GM21381 (cell line): ENCODE measurements around the gene PLEKHH1.
A peak's percentile ranks its signal among the peaks of the same experiment; 100 is the strongest.

Source experiments
- ATAC-seq: cut with Tn5 transposase; IDR thresholded peaks from one replicate; pipeline ENCODE4 v1.9.1; 2021; ENCODE audit warnings: mild to moderate bottlenecking, moderate library complexity; ENCODE audit not compliant: unreplicated experiment

The PLEKHH1 gene

DNA sequence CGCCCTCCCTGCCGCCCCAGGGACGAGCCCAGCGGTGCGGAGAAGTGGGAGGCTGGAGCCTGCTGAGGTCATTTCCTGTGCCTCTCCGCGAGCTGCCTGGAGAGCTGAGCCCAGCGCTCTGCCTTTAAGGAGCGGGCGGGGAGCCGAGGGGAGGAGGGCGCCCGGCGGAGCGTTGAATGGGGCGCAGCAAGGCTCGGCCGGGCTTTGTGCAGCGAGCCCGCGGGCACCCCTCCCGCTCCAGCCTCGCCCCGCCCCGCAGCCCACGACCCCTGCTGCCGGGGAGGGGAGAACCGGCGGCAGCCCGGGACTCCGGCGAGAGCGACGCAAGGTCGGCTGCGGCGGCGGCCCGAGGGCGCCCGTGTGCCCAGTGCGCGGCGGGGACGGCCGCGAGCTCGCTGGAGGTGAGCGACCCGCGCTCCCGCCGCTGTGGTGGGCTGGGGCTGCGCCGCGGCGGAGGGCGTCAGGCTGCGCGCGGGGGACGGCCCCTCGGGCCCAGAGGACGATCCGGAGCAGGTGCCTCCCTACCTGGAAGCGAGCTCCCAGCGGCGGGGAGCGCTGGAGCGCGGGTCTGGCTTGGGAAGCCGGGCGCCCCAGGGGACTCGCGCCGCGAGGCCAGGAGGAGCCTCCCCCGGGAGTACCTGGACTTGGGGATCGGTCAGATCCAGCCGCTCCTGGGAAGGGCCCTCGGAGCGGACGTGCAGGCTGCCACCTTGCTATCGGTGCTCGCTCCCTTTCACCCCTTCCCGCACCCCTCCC lies at the start of gene PLEKHH1:
TSS of gene PLEKHH1 (plus strand) at position 293 of the 756 bp plus-strand sequence. CDS start 8,578 bp downstream, outside the sequence.
- ATAC-seq = peak; percentile 83

DNA sequence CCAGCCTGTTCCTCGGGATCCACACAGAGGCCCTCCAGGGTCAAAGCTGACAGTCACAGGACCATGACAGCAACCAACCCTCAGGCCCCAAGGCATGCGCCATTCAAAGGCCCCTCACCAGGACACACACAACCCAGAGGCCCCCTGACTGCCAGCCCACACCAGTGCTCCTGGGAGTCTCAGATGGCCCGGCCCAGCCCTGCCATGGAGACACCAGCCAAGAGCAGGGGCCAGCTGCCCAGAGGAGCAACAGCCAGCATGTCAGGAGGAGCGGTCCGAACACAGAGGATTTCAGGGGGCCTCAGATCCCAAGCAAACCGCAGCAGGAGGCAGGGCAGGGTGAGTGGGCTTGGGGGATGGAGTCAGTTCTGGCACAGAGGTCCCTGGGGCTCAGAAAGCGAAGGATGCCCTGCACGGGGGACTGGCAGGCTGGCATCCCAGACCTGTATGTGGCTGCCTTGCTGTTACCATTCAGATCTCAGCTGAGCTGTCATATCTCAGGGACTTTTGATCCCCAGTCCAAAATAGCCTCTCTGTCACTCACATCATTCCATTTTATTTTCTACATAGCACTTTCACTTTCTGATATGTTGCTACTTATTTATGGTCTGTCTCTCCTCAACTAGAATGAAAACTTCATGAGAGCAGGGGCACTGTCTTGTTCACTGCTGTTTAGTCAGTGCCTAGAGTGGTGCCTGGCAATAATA lies 49.4 kb upstream of the PLEKHH1 start:
- no peak for ATAC-seq

DNA sequence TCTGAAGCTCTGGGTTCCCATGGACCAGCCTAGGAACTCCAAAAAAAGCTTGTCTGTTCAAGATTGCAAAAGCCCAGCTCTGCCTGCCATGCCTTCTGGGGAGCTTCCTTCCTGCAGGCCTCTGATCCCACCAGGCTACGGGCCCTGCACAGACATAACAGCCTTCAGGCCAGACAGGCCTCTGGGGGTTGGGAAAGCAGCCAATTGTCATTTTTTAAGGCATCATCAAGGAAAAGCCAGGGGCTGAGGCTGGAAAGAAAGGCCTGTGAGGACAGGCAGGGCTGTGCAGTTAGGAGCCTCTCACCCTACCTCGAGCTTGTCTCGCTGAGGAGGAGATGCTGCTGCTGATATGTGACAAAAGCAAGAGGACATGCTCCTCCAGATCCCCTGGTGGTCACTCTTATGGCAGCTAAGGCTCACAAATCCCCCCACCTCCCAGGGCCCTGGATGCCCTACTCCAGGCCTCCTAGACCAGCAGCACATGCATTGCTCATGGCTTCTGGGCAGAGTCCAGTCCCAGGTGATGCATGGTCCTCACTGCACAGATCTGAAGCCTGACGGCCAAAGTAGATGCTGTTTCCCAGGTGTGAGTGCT lies 47.5 kb upstream of the PLEKHH1 start:
- ATAC-seq = no peak

DNA sequence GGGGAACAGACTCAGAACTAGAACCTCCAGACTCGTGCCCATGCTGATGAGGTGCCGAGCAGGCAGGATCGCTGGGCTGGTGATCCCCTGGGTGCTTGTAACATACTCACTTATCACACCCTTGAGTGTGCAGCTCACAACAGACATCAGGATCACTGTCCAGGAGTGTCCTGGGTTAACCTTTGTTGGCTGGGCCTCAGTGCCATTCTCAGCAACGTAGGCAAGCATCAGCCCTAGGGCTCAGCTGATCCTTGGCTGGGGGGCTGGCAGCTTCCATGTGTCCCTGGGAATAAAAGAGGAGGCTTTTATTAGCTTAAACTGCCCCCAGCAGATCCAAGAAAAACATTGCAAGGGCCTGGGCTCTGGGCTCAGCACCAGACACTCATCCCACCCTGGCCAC lies 46.2 kb upstream of the PLEKHH1 start:
- ATAC-seq = no peak

DNA sequence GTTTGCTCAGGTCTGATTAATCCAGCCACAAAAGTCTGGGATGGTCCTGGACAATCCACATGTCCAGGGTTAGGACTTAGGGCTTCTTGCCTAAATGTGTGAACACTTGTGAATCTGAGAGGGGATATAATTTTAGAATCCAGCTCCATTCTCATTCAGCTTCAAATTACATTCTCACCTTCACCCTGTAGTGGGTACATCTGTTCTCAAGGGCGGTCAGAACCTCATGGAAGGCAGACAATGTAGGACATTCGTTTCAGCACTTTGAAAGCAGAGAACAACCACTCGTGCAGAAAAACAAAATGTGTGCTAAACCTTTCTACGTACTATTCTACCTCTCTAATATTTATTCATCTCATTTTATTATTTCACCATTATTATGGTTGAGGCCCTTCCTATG lies 45.8 kb upstream of the PLEKHH1 start:
- ATAC-seq = no peak

DNA sequence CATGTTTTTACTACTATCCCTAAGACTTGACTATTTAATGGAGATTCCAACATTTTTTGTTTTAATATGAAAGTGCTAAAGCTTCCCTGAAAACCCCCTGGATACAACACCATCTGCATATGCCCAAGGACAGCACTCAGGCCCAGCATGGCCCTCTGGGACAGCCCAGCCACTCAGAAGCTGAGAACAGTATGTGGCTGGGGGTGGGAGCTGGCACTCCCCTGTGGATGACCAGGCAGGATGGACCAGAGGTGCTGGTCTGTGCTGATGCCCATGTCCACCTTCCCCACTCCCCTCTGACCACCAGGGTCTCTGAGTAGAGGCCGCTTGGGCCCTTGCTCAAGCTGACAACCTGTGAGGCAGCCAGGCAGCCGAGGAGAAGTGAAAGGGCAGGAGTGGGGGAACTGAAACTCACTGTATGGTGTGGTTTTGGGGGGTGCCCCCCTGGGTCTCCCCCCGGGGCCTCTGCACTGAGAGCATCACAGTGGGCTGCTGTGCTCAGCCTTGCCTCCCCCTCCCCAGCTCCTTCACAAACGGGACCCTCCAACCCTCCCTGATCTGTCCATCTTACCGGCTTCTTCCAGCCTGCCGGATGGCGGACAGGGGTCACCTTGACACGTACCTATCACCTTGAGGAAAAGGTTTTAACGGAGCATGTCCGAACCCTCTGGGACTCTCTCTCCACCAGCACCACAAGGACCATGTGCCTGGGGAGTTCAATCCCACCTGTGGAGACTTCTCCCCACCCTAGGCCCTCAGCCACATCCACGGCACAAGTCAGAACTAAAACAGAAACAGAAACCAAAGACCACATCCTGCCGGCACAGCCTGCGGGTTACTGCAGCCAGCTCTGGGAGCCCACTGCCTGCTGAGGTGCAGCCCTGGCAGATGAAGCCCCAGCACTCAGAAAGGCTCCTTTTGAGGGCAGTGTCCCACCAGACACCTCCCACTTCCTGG lies 44.9 kb upstream of the PLEKHH1 start, which contains the start of gene TMEM229B:
TSS of gene TMEM229B (minus strand) at position 785 of the 957 bp plus-strand sequence. CDS start 14,798 bp downstream, outside the sequence.
- peak; percentile 91 for ATAC-seq

DNA sequence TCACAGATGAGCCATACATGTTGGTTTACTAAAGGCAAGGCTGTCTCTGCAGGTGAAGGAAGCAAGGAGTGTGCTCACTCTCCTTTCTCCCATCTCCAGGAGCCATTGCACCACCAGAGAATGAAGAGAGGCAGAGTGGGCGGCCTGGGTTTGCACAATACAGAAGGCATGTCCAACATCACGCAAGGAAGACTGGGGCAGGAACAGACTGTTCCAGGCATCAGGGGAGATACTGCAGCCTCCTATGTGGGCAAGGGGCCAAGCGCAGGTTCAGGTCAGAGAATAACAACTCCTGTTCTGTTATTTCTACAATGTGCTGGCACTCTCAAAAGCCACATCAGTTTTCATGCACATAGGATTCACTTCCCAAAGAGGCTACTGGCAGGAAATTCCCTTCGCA lies 42.9 kb upstream of the PLEKHH1 start:
- ATAC-seq = no peak

DNA sequence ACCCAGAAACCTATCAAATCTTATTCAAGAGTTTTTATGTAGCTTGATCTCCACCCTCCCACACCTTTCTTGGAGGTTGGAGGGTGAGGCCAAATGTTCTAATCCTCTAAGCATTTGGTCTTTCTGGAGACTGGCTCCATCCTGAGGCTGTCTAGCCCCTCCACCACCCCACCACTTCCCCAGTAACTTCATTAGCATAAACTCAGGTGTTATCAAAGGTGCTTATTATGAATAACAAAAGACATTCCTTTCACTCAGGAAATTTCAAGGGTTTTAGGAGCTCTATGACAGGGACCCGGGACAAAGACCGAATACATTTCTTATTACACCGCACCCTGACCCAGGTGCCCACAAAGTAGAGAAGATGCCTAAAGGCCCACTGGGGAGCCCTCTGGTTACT lies 41.8 kb upstream of the PLEKHH1 start:
- no peak for ATAC-seq

DNA sequence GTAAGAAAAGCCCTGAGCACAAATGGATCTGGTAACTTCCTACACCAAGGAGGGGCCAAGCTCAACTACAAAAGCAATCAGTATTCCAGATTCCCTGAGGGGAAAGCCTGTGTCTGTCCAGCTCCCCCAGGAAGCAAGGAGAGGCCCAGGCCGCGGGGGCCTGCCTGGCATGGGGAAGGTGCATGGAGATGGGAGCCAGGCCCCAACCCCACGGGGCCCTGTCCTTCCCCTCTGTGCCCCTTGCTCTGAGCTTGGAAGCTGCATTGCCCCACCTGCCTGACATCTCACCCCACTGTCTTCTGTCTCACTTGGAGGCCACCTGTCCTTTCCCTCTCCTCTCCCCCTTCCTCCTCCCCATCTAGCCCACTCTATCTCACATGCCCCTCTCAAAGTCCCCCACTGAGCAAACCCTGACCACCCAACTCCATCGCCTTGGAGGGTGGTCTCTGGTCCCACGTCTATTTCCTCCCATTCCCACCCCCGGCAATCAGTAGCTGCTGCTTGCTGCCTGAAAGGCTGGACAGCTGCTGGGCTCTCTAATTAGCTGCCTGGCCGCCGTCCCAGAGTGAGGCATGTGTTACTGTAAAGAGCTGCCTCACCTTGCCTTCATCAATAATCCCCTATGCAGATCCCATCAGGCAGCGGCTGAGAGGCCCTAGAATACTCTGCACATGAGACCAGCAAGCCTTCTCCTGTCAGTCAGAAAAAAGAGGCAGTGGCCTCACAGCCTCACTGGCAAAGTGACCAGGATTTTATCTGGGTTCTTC lies 41.2 kb upstream of the PLEKHH1 start:
- ATAC-seq = no peak

DNA sequence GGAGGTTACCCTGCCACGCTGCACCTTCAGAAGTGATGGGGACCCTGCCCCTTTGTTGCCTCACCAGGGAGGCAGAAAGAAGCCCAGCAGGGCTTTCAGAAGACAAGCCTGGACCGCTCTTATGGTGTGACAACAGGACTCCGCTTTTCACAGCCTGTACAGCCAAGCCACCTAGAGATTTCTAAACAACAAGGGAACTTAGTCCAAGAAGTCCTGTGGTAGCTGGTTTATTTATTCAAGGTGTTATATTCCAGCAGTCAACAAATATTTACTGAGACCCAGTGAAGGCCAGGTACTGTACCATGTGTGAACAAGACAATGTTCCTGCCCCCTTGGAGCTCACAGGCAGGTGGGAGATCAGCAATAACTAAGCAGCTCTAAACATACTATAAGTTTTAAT lies 40.6 kb upstream of the PLEKHH1 start:
- no peak for ATAC-seq

DNA sequence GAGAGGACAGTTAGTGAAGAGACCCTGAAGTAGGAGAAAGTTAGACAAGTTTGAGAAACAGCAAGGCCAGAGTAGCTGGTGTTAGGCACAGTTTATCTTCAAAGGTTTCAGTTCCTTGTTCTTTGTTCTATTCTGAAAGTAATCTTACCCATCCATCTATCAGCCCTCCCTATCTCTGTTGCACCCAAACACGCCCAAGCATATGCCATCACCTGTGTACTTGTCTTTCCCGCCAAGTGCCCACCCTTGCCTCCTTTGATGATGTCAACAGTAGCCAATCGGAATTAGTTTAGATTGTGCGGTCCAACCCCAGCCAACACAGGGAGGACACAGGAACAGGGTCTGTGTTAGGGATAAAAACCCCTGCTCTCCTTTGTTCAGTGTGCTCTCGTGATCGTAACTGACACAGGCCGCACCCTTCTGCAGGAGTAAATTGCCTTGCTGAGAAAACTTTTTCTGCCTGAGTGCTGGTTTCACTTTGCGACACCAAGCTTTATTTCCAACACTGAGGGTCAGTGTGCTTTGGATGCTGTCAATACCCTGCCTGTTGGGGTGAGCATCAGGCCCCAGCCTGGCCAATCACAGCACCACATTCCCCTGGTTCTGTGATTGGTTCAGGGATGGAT lies 39.9 kb upstream of the PLEKHH1 start:
- no peak for ATAC-seq

DNA sequence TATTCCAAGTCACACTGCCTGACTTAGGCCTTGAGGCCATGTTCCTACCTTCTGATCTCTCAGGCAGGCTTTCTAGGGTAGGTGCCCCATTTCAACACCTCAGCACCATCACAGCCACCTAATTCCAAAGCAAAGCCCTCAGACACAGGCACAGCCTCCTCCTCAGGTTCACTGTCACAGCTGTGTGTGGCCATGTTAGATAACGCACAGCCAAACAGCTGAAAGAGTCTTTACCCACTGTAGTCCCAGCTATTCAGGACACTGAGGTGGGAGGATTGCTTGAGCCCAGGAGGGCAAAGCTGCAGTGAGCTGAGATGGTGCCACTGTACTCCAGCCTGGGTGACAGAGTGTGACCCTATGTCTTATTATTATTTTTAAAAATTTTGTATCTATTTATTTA lies 37.3 kb upstream of the PLEKHH1 start:
- no peak for ATAC-seq

DNA sequence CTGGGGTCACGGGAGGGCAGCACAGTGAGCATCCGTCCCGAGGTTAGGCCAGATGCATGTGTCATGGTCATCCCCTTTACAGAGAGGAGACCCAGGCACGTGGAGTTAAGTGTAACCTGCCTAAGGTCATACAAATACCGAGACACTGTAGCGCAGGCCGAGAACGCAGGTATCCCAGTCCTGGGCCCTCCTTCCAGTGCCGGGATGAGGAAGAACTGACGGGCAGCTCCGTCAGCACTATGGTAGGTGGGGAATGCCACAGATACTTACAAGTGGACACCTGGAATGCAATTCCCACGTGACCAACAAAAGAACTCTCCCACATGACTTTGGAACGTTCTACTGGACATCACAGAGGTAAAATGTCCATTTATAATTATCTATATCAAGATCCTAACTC lies 35.9 kb upstream of the PLEKHH1 start:
- ATAC-seq = no peak

DNA sequence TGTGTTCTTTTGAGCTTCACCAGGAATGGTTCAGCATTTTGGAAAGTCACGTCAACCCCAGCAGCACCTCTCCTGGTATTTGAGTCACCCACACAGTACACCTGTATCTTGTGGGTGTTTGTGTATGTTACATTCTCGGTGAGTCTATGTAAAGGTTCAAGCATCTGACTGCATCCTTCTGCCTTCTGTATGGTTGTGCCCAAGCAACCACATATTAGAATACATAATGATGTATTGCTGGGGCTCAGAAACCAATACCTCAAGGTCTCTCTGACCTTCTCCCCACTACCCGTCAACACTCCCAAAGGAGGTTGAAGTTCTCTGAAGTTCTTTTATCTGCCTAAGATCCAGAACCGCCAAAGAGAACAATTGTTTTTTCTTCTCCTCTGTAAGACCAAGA lies 35.4 kb upstream of the PLEKHH1 start:
- ATAC-seq = no peak

DNA sequence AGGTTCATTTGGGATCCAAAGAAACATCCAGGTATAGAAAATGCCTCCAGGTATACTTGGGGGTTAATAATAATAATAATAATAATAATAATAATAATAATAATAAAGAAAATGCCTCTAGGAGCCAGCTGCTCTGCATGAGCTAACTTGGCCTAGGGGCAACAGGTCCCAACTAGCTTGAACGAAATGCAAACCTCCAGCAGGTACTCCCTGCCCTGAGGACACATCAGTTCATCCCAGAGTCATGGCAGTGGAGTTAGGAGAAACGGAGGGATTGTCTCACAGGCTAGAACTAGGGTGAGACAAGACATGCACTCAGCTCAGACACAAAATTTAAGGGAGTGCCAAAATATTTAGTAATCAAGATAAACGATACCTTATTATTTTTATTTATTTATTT lies 32.1 kb upstream of the PLEKHH1 start:
- no peak for ATAC-seq

DNA sequence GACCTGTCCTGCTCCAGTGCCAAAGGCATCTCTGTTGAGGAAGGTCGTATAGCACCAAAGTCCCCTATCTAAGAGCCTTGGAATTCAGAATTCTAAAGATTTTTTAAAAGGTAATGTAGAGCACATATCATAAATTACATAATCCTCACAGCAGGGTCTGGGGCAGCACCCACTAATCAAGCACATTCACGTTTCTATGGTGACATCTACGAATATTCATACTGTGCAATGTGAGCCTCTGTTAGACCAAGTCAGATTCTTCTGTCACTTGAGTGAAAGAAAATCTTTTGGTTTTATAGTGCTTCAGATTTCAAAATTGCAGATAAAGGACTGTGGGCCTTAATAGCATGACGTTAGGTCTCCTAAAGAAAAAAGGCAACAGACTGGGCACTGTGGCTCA lies 31.4 kb upstream of the PLEKHH1 start:
- ATAC-seq = no peak

DNA sequence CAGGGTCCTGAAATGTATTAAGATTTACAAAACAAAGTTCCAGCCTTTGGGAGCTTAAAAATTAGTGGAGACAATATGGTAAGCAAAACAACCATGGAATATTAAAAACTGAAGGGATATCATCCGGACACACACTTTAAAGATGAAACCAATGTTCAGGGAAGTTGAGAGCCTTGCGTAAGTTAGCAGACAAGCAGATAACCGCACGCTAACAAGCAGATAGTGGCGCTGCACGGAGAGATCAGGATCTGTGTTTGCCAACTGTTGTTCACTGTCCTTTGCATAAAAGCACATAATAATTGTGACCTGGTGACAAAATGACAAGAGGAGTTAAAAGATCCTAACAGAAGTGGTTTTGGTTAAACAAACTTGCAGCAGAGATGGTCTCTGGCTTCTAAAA lies 30.2 kb upstream of the PLEKHH1 start:
- ATAC-seq = no peak

DNA sequence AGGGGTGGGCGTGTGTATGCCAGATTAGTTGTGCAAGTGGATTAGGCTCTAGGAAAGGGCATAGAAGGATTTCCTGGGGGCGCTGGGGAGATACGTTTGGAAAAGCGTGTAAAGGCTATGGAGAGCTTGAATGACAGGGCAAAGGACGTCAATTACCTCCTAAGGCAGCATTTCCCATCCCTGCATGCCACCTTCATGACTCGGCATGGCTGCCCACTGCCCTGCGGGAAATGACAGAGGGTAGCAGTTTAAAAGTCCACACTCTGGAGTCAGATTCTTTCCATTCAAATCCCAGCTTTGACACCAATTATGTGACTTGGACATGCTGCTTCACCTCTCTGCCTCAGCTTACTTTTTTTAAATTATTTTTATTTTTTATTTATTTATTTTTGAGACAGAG lies 29.8 kb upstream of the PLEKHH1 start:
- ATAC-seq = no peak

DNA sequence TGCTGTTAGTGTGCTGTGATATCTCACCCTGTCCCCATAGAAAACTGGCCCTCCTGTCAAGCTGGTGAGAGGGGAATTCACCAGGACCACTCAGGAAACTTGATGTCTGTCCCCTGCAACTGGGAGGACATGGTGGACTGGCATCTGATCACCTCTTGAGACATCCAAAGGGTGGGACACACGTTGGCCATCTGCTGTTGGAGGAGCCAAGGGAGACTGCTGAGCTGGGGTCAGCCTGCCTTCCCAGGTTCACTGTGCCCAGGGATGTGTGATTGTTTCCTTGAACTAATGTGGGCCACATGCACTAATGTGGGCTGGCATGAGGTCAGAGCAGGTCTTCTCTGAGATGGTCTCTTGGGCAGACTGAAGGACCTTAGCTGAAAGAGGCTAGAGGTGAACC lies 27.8 kb upstream of the PLEKHH1 start:
- ATAC-seq = no peak

DNA sequence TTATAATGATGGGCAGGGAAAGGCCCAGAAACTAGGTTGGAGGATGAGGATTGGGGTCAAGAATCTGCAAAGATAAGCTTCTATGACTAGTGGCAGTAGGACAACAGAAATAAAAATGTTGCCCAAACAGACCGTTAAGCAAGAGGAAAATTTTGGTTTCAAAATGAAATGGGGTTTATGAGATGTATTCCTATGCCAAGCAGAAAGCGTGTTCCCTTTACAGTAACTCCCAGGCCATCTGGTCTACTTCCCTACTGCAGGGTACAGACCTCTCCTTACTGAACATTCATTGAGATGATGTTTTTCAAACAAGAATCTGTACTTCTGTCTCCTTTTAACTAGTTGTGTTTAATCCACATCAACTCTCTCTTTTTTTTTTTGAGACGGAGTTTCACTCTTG lies 24.1 kb upstream of the PLEKHH1 start:
- ATAC-seq = no peak
